Transverse colon (tissue), 4 donors: ENCODE measurements around the gene TGFBI. TPM values are rescaled to one million over a fixed set of nuclear protein-coding genes. Genes with fewer than 3 reads are reported as not detected.

Experiments used
- DNase-seq: peaks from one replicate; pipeline ENCODE4 v3.0.0-alpha.2; 2019
- H3K27ac ChIP-seq, 4 donors: fragments of 200-600 bp; sonication (generic); 2 replicates each; pipeline ENCODE4 v1.5.1; 2016 to 2018; ENCODE audit warnings: inconsistent platforms in 4 of 4
- H3K27me3 ChIP-seq: fragments of 200-600 bp; sonication (generic); 2 replicates; pipeline ENCODE4 v1.5.1; 2017; ENCODE audit warnings: inconsistent platforms
- H3K36me3 ChIP-seq, 4 donors: fragments of 200-600 bp; sonication (generic); 2 replicates each; pipeline ENCODE4 v1.5.1; 2017 to 2019; ENCODE audit warnings: inconsistent platforms in 4 of 4
- H3K4me1 ChIP-seq, 4 donors: fragments of 200-600 bp; sonication (generic); 2 replicates each; pipeline ENCODE4 v1.5.1; 2017 to 2020; ENCODE audit warnings: inconsistent platforms in 4 of 4
- H3K4me3 ChIP-seq, 4 donors: fragments of 200-600 bp; sonication (generic); 1 replicate in 1 of 4; 2 replicates in 3 of 4; pipeline versions ENCODE4 v1.5.1 to v1.6.1; 2017 to 2019; ENCODE audit warnings: inconsistent platforms in 4 of 4
- H3K9me3 ChIP-seq, 2 donors: fragments of 200-600 bp; sonication (generic); 2 replicates each; pipeline ENCODE4 v1.5.1; 2017 to 2019; ENCODE audit warnings: inconsistent platforms in 2 of 2
- CTCF ChIP-seq, 5 experiments: fragments of 200-600 bp in 3 of 5; fragments of 450-650 bp in 2 of 5; sonication (generic) in 3 of 5; IDR thresholded peaks; 1 replicate in 2 of 5; 2 replicates in 3 of 5; pipeline ENCODE4 v1.5.1; 2016 to 2017; ENCODE audit warnings: antibody characterized with exemption in 5 of 5, inconsistent platforms in 3 of 5, mild to moderate bottlenecking in 2 of 5, moderate library complexity in 1 of 5
- EP300 ChIP-seq: sonication (generic); formaldehyde crosslinking; IDR thresholded peaks from one replicate; pipeline ENCODE4 v1.6.1; 2017; ENCODE audit warnings: antibody characterized with exemption, low read depth
- POLR2A ChIP-seq: fragments of 450-650 bp; IDR thresholded peaks from one replicate; pipeline ENCODE4 v1.6.1; 2016; ENCODE audit warnings: antibody characterized with exemption, mild to moderate bottlenecking, moderate library complexity
- POLR2AphosphoS5 ChIP-seq, 3 donors: sonication (generic); formaldehyde crosslinking; IDR thresholded peaks; one replicate each; pipeline ENCODE4 v1.6.1; 2016; ENCODE audit warnings: antibody characterized with exemption in 3 of 3
- WGBS, 2 donors: methylation state at CpG; one replicate each; pipeline ENCODE4 v1.1.5; 2018; ENCODE audit warnings: low coverage in 1 of 2; 5-methylcytosine and 5-hydroxymethylcytosine counted together
- in situ Hi-C, 4 donors: fragments of 200-750 bp; cut with MboI; loops; one replicate each; pipeline versions ENCODE4 v1.15.0 to v1.15.1; 2017; ENCODE audit warnings: low sequenced_read_pairs in 3 of 4, low pct_ligation_motif_present in 1 of 4, low pct_unique_long_range_greater_than_20kb in 1 of 4
- intact Hi-C: fragments of 100-400 bp; cut with DNase I; formaldehyde crosslinking; loops from one replicate; pipeline ENCODE4 v1.15.1; 2023; ENCODE audit warnings: low total_unique reads
- total RNA-seq, 4 donors: library from RNA; depleted of rRNA; stranded (reverse); fragments of >200 nt; gene quantifications; one replicate each; pipeline ENCODE4 v1.1.0, GENCODE V29; 2016

TGFBI gene
- total RNA-seq, 4 donors from 2014 or later: 22.4 to 79.6 (median 29.8) TPM

DNA sequence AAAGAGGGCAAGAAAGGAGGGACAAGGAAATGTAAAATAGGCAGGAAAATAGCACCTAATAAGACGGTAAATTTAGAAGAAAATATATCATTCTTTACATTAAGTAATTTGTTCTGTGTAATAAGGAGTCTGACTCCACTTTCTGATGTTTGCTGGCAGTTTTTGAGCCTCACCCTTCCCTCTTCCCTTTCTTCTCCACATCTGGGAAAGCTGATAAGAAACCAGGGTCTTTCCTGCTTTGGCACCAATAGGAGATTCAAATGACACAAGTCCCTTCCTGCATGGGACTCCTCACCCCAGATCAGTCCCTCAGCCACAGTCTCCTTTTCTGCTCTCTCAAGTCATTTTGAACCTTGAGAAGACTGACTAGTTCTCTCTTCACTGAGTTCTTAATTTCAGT is 42.8 kb upstream of the TGFBI start:
- H3K4me1 ChIP-seq: peaks cover 0 to 4% (median 0%) of the 10 kb centered on the region in 4 donors
- H3K36me3 ChIP-seq: no peaks in the 10 kb centered on the region
- H3K27ac ChIP-seq: peak overlapping the region in 3 of 4 donors; percentile 47 to 70 (median 52)
- WGBS, 2 donors: 80 to 86% methylated on average over 1 of the region's 1 CpG
- no peaks in the 10 kb centered on the region for H3K27me3 ChIP-seq
- TF ChIP-seq CTCF (IDR thresholded peaks at IDR 0.05): no peak
- TF ChIP-seq EP300: no peak
- TF ChIP-seq POLR2A: no peak
- TF ChIP-seq POLR2AphosphoS5 (IDR thresholded peaks at IDR 0.05): no peak
- H3K4me3 ChIP-seq: no peak overlapping the region
- no peak for DNase-seq
- intact Hi-C loops (no loop called here), in situ Hi-C loops (no loop called here)
- H3K9me3 ChIP-seq: no peaks in the 10 kb centered on the region

DNA sequence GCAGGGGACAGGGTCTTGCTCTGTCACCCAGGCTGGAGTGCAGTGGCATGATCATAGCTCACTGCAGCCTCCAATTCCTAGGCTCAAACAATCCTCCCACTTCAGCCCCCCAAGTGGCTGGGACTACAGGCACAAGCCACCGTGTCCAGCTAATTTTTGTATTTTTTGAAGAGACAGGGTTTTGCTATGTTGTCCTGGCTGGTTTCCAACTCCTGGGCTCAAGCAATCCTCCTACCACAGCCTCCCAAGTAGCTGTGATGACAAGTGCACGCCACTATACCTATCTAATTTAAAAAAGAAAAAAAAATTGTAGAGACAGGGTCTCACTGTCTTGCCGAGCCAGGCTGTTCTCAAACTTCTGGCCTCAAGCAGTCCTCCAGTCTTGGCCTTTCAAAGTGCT is 42.4 kb upstream of the TGFBI start:
- intact Hi-C loops: no loop called here
- 62 to 68% methylated on average over 2 to 3 of the region's 3 CpGs for WGBS, 2 donors
- H3K36me3 ChIP-seq: no peaks in the 10 kb centered on the region
- no peak overlapping the region for H3K4me3 ChIP-seq
- in situ Hi-C loops: no loop called here
- peak overlapping the region; percentile 47 to 70 (median 50) for H3K27ac ChIP-seq
- DNase-seq: no peak
- no peak for TF ChIP-seq POLR2AphosphoS5 (IDR thresholded peaks at IDR 0.05)
- TF ChIP-seq EP300: no peak
- no peak for TF ChIP-seq POLR2A
- TF ChIP-seq CTCF (IDR thresholded peaks at IDR 0.05): no peak
- H3K27me3 ChIP-seq: no peaks in the 10 kb centered on the region
- no peaks in the 10 kb centered on the region for H3K9me3 ChIP-seq
- peaks cover 0 to 4% (median 0%) of the 10 kb centered on the region in 4 donors for H3K4me1 ChIP-seq

- intact Hi-C loops: no loop called here
- TF ChIP-seq CTCF (IDR thresholded peaks at IDR 0.05): no peak
- no peak for TF ChIP-seq POLR2A
- TF ChIP-seq EP300: no peak
- no peak for TF ChIP-seq POLR2AphosphoS5 (IDR thresholded peaks at IDR 0.05)
- no peaks in the 10 kb centered on the region for H3K27me3 ChIP-seq
- no peaks in the 10 kb centered on the region for H3K9me3 ChIP-seq
- peaks cover 0 to 4% (median 0%) of the 10 kb centered on the region in 4 donors for H3K4me1 ChIP-seq
- in situ Hi-C loops: no loop called here
- 52 to 55% methylated on average over 3 of the region's 3 CpGs for WGBS, 2 donors
- no peak overlapping the region for H3K4me3 ChIP-seq
- peak overlapping the region; percentile 47 to 70 (median 50) for H3K27ac ChIP-seq
- no peak for DNase-seq
- no peaks in the 10 kb centered on the region for H3K36me3 ChIP-seq
These were observed 41.8 kb upstream of the TGFBI start for GRCh38 chr5:135986891-135987401.

DNA sequence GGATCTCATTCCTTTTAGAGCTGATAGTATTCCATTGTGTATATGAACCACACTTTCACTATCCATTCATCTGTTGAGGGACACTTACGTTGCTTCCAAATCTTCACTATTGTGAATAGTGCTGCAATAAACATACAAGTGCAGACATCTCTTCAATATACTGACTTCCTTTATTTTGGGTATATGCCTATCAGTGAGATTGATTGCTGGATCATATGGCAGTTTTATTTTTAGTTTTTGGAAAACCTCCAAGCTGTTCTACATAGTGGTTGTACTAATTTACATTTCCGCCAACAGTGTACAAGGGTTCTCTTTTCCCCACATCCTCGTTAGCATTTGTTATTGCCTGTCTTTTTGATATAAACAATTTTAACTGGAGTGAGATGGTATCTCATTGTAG is 40.2 kb upstream of the TGFBI start:
- Histone ChIP-seq H3K4me3 (no peak overlapping the region), H3K27me3 (no peaks in the 10 kb centered on the region), H3K9me3 (no peaks in the 10 kb centered on the region), H3K4me1 (peaks cover 0 to 7% (median 3%) of the 10 kb centered on the region in 4 donors), H3K27ac (no peak overlapping the region), H3K36me3 (no peaks in the 10 kb centered on the region)
- TF ChIP-seq EP300: no peak
- TF ChIP-seq CTCF (IDR thresholded peaks at IDR 0.05): no peak
- TF ChIP-seq POLR2A: no peak
- no peak for TF ChIP-seq POLR2AphosphoS5 (IDR thresholded peaks at IDR 0.05)
- in situ Hi-C loops (no loop called here), intact Hi-C loops (no loop called here)
- no peak for DNase-seq
- WGBS, 2 donors: 71 to 77% methylated on average over 3 of the region's 3 CpGs
